ENCODE results near the gene PIK3AP1.
"Not testable (repeated sequence)": the region's sequence is repeated elsewhere in the genome, so short reads cannot be mapped to it uniquely, and the experiment has no call there.

The PIK3AP1 gene

GRCh38 chr10:96570983-96571964, 149.0 kb downstream of the PIK3AP1 start:
- DNase-seq: no peak

- DNase-seq: no peak
Measured at GRCh38 chr10:96570511-96570910, 149.8 kb downstream of the PIK3AP1 start.

GRCh38 chr10:96568402-96568801, 151.9 kb downstream of the PIK3AP1 start:
- DNase-seq: no peak

GRCh38 chr10:96565774-96566173, 154.5 kb downstream of the PIK3AP1 start:
- DNase-seq: no peak

- DNase-seq: no peak
Measured at GRCh38 chr10:96560966-96561887, 159.1 kb downstream of the PIK3AP1 start.

- no peak for DNase-seq
Measured at GRCh38 chr10:96560489-96560888, 159.8 kb downstream of the PIK3AP1 start.

- DNase-seq: no peak
Measured at GRCh38 chr10:96556003-96556402, 164.3 kb downstream of the PIK3AP1 start.

- no peak for DNase-seq
Measured at GRCh38 chr10:96555330-96555729, 165.0 kb downstream of the PIK3AP1 start.

GRCh38 chr10:96548589-96548988, 171.7 kb downstream of the PIK3AP1 start:
- no peak for DNase-seq

GRCh38 chr10:96545558-96545957, 174.8 kb downstream of the PIK3AP1 start:
- not testable (repeated sequence) for DNase-seq

Data from activated CD8-positive, alpha-beta memory T cell treated with anti-CD3 and anti-CD28 coated beads for 24 hours (primary cell).